ENCODE data around the gene ZBTB16.

Gene ZBTB16

DNA sequence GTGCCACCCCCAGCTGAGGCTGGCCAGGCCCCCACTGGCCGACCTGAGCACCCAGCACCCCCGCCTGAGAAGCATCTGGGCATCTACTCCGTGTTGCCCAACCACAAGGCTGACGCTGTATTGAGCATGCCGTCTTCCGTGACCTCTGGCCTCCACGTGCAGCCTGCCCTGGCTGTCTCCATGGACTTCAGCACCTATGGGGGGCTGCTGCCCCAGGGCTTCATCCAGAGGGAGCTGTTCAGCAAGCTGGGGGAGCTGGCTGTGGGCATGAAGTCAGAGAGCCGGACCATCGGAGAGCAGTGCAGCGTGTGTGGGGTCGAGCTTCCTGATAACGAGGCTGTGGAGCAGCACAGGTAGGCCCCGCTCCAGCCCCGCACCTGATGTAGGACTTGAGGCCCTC is 4.7 kb downstream of the ZBTB16 start:
- Histone ChIP-seq H3K14ac (ENCODE audit: low read length) (no peak overlapping the region), H2AFZ (ENCODE audit: low read length) (no peak overlapping the region), H2BK12ac (ENCODE audit: low read length) (no peak overlapping the region), H2BK15ac (ENCODE audit: low read length) (no peak overlapping the region), H2AK5ac (ENCODE audit: low read depth, low read length) (no peak overlapping the region), H3K4me1 (ENCODE audit: control insufficient read depth in 2 of 2, insufficient read depth in 1 of 2, low read depth in 1 of 2, low read length in 2 of 2) (peaks cover 4 to 20% of the 10 kb centered on the region in 2 donors), H2BK5ac (ENCODE audit: low read length) (peak overlapping the region; percentile 26), H2BK120ac (ENCODE audit: low read depth, low read length) (no peak overlapping the region), H3K79me1 (ENCODE audit: low read depth, low read length) (peaks cover 19% of the 10 kb centered on the region), H3K18ac (ENCODE audit: low read length) (peak overlapping the region; percentile 81), H3K36me3 (replicated peaks in 1 of 2; ENCODE audit: control insufficient read depth in 2 of 2, insufficient read depth in 2 of 2, low read length in 2 of 2) (peaks cover 38 to 61% of the 10 kb centered on the region in 2 donors), H3K23ac (ENCODE audit: low read depth, low read length, poor library complexity) (peak overlapping the region; percentile 83), H3K4ac (ENCODE audit: low read length) (no peak overlapping the region), H3K4me3 (ENCODE audit: low read length in 2 of 2) (no peak overlapping the region), H3K9ac (ENCODE audit: low read depth, low read length, poor library complexity) (no peak overlapping the region), H4K8ac (ENCODE audit: low read depth, low read length) (no peak overlapping the region), H3K4me2 (ENCODE audit: insufficient read depth, low read length, poor library complexity, severe bottlenecking) (no peak overlapping the region), H3K27ac (replicated peaks; ENCODE audit: low read length) (no peak overlapping the region), H4K91ac (ENCODE audit: low read depth, low read length, poor library complexity) (no peak overlapping the region), H3K27me3 (ENCODE audit: control insufficient read depth in 3 of 3, insufficient read depth in 3 of 3, low read depth in 1 of 3, low read length in 3 of 3) (no peaks in the 10 kb centered on the region), H3K9me3 (replicated peaks in 1 of 2; ENCODE audit: control insufficient read depth in 2 of 2, insufficient read depth in 1 of 2, low read depth in 1 of 2, low read length in 2 of 2) (peaks cover 0 to 6% of the 10 kb centered on the region in 2 donors)
- no peak for DNase-seq (ENCODE audit: low spot score)
- WGBS, 2 donors (ENCODE audit: extremely low coverage in 2 of 2, insufficient read length in 2 of 2, insufficient replicate concordance in 1 of 2): no CpG with 5 or more reads among the region's 14 CpGs

DNA sequence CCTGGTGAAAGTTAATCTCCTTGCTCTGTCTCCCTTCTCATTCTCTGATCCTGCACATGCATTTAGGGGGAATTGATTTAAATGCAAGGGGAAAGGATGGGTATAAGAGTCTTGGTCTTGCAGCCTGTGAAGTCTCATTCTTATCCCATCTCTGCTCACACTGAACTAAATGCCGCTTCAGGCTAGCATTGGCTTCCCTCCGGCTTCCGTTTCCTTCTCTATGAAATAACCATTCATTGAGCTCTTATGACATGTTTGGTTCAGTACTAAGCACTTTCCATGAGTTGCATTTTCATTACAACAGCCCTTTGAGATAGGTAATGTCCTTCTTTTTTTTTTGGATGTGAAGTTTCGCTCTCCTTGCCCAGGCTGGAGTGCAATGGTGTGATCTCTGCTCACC is 5.6 kb downstream of the ZBTB16 start:
- Histone ChIP-seq H3K36me3 (replicated peaks in 1 of 2; ENCODE audit: control insufficient read depth in 2 of 2, insufficient read depth in 2 of 2, low read length in 2 of 2) (peaks cover 40 to 68% of the 10 kb centered on the region in 2 donors), H4K8ac (ENCODE audit: low read depth, low read length) (no peak overlapping the region), H2BK5ac (ENCODE audit: low read length) (no peak overlapping the region), H2AFZ (ENCODE audit: low read length) (no peak overlapping the region), H4K91ac (ENCODE audit: low read depth, low read length, poor library complexity) (no peak overlapping the region), H3K27ac (replicated peaks; ENCODE audit: low read length) (no peak overlapping the region), H3K9ac (ENCODE audit: low read depth, low read length, poor library complexity) (no peak overlapping the region), H2BK120ac (ENCODE audit: low read depth, low read length) (no peak overlapping the region), H3K79me1 (ENCODE audit: low read depth, low read length) (peaks cover 21% of the 10 kb centered on the region), H2BK15ac (ENCODE audit: low read length) (no peak overlapping the region), H3K27me3 (ENCODE audit: control insufficient read depth in 3 of 3, insufficient read depth in 3 of 3, low read depth in 1 of 3, low read length in 3 of 3) (no peaks in the 10 kb centered on the region), H3K4me2 (ENCODE audit: insufficient read depth, low read length, poor library complexity, severe bottlenecking) (no peak overlapping the region), H2AK5ac (ENCODE audit: low read depth, low read length) (no peak overlapping the region), H3K23ac (ENCODE audit: low read depth, low read length, poor library complexity) (no peak overlapping the region), H3K9me3 (replicated peaks in 1 of 2; ENCODE audit: control insufficient read depth in 2 of 2, insufficient read depth in 1 of 2, low read depth in 1 of 2, low read length in 2 of 2) (peaks cover 0 to 6% of the 10 kb centered on the region in 2 donors), H3K14ac (ENCODE audit: low read length) (no peak overlapping the region), H3K4me3 (ENCODE audit: low read length in 2 of 2) (no peak overlapping the region), H3K18ac (ENCODE audit: low read length) (no peak overlapping the region), H3K4ac (ENCODE audit: low read length) (no peak overlapping the region), H3K4me1 (ENCODE audit: control insufficient read depth in 2 of 2, insufficient read depth in 1 of 2, low read depth in 1 of 2, low read length in 2 of 2) (peaks cover 4 to 20% of the 10 kb centered on the region in 2 donors), H2BK12ac (ENCODE audit: low read length) (no peak overlapping the region)
- WGBS, 2 donors (ENCODE audit: extremely low coverage in 2 of 2, insufficient read length in 2 of 2, insufficient replicate concordance in 1 of 2): no CpG with 5 or more reads among the region's 4 CpGs
- DNase-seq (ENCODE audit: low spot score): no peak

DNA sequence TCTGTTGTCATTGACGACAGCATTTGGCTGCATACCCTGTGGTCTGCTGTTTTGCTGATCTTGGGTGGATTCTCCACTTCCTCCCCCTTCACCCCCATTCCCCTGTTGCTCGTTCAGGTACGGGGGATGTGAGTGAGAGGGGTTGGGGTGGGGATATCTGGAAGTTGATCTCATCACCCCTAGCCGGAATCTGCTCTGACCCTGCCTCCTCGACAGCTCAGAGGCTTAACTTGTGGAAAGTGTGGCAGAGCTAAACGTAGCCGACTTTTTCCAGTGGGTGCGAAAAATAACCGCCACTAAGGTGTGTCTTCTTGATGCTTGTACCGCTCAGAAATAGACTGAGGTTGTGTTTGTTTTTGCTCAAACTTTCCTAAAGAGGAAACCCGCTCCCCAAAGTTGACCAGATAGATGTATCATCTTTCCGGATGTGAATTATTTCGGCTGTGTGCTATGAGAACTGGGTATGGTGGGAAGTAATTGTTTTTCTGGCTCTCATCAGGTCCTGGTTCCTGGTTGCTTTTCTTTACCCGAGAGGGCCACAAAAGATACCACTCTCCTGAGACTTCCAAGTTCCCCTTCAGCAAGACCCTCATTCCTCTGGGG is 6.6 kb downstream of the ZBTB16 start:
- Histone ChIP-seq H2BK5ac (ENCODE audit: low read length) (no peak overlapping the region), H3K4ac (ENCODE audit: low read length) (no peak overlapping the region), H3K4me3 (ENCODE audit: low read length in 2 of 2) (no peak overlapping the region), H2AK5ac (ENCODE audit: low read depth, low read length) (no peak overlapping the region), H4K8ac (ENCODE audit: low read depth, low read length) (no peak overlapping the region), H3K18ac (ENCODE audit: low read length) (no peak overlapping the region), H4K91ac (ENCODE audit: low read depth, low read length, poor library complexity) (no peak overlapping the region), H3K4me2 (ENCODE audit: insufficient read depth, low read length, poor library complexity, severe bottlenecking) (no peak overlapping the region), H2BK15ac (ENCODE audit: low read length) (no peak overlapping the region), H3K23ac (ENCODE audit: low read depth, low read length, poor library complexity) (no peak overlapping the region), H3K79me1 (ENCODE audit: low read depth, low read length) (peaks cover 24% of the 10 kb centered on the region), H3K27ac (replicated peaks; ENCODE audit: low read length) (no peak overlapping the region), H3K4me1 (ENCODE audit: control insufficient read depth in 2 of 2, insufficient read depth in 1 of 2, low read depth in 1 of 2, low read length in 2 of 2) (peaks cover 4 to 20% of the 10 kb centered on the region in 2 donors), H2BK120ac (ENCODE audit: low read depth, low read length) (no peak overlapping the region), H3K14ac (ENCODE audit: low read length) (no peak overlapping the region), H3K27me3 (ENCODE audit: control insufficient read depth in 3 of 3, insufficient read depth in 3 of 3, low read depth in 1 of 3, low read length in 3 of 3) (no peaks in the 10 kb centered on the region), H3K9ac (ENCODE audit: low read depth, low read length, poor library complexity) (no peak overlapping the region), H3K9me3 (replicated peaks in 1 of 2; ENCODE audit: control insufficient read depth in 2 of 2, insufficient read depth in 1 of 2, low read depth in 1 of 2, low read length in 2 of 2) (peaks cover 0 to 6% of the 10 kb centered on the region in 2 donors), H2AFZ (ENCODE audit: low read length) (no peak overlapping the region), H3K36me3 (replicated peaks in 1 of 2; ENCODE audit: control insufficient read depth in 2 of 2, insufficient read depth in 2 of 2, low read length in 2 of 2) (peaks cover 43 to 77% of the 10 kb centered on the region in 2 donors), H2BK12ac (ENCODE audit: low read length) (no peak overlapping the region)
- no CpG with 5 or more reads among the region's 14 CpGs for WGBS, 2 donors (ENCODE audit: extremely low coverage in 2 of 2, insufficient read length in 2 of 2, insufficient replicate concordance in 1 of 2)
- DNase-seq (ENCODE audit: low spot score): no peak

- Histone ChIP-seq H3K4me1 (ENCODE audit: control insufficient read depth in 2 of 2, insufficient read depth in 1 of 2, low read depth in 1 of 2, low read length in 2 of 2) (peaks cover 2 to 21% of the 10 kb centered on the region in 2 donors), H3K18ac (ENCODE audit: low read length) (no peak overlapping the region), H2BK15ac (ENCODE audit: low read length) (no peak overlapping the region), H2BK120ac (ENCODE audit: low read depth, low read length) (no peak overlapping the region), H2BK5ac (ENCODE audit: low read length) (no peak overlapping the region), H3K27ac (replicated peaks; ENCODE audit: low read length) (no peak overlapping the region), H3K9me3 (replicated peaks in 1 of 2; ENCODE audit: control insufficient read depth in 2 of 2, insufficient read depth in 1 of 2, low read depth in 1 of 2, low read length in 2 of 2) (peaks cover 0 to 6% of the 10 kb centered on the region in 2 donors), H3K23ac (ENCODE audit: low read depth, low read length, poor library complexity) (no peak overlapping the region), H2AK5ac (ENCODE audit: low read depth, low read length) (no peak overlapping the region), H4K91ac (ENCODE audit: low read depth, low read length, poor library complexity) (no peak overlapping the region), H3K9ac (ENCODE audit: low read depth, low read length, poor library complexity) (no peak overlapping the region), H2AFZ (ENCODE audit: low read length) (no peak overlapping the region), H4K8ac (ENCODE audit: low read depth, low read length) (no peak overlapping the region), H3K36me3 (replicated peaks in 1 of 2; ENCODE audit: control insufficient read depth in 2 of 2, insufficient read depth in 2 of 2, low read length in 2 of 2) (peaks cover 46 to 88% of the 10 kb centered on the region in 2 donors), H3K4ac (ENCODE audit: low read length) (no peak overlapping the region), H2BK12ac (ENCODE audit: low read length) (no peak overlapping the region), H3K79me1 (ENCODE audit: low read depth, low read length) (peaks cover 27% of the 10 kb centered on the region), H3K14ac (ENCODE audit: low read length) (no peak overlapping the region), H3K4me2 (ENCODE audit: insufficient read depth, low read length, poor library complexity, severe bottlenecking) (no peak overlapping the region), H3K4me3 (ENCODE audit: low read length in 2 of 2) (no peak overlapping the region), H3K27me3 (ENCODE audit: control insufficient read depth in 3 of 3, insufficient read depth in 3 of 3, low read depth in 1 of 3, low read length in 3 of 3) (no peaks in the 10 kb centered on the region)
- WGBS, 2 donors (ENCODE audit: extremely low coverage in 2 of 2, insufficient read length in 2 of 2, insufficient replicate concordance in 1 of 2): no CpG with 5 or more reads among the region's 4 CpGs
- no peak for DNase-seq (ENCODE audit: low spot score)
These were observed 8.8 kb downstream of the ZBTB16 start for GRCh38 chr11:114068327-114068726.

Data from neuronal stem cell (in vitro differentiated cells).